ENCODE results near the gene DBF4B.

- TF ChIP-seq RAD51 (IDR thresholded peaks at IDR 0.05) = no peak
- TF ChIP-seq CTCF (IDR thresholded peaks at IDR 0.05 in 2 of 3, conservative IDR thresholded peaks at IDR 0.05 in 1 of 3; ENCODE audit: control insufficient read depth in 2 of 3, extremely low read depth in 1 of 3, insufficient read depth in 1 of 3, low read depth in 3 of 3, low read length in 3 of 3) = no peak
- no peak for TF ChIP-seq ZBTB33 (IDR thresholded peaks at IDR 0.05)
Measured at GRCh38 chr17:44782326-44782850, 73.9 kb downstream of the DBF4B start.

Data from GM12878 (cell line).